Keratinocyte (primary cell): ENCODE data around the gene AGAP1. TPM values are rescaled to one million over a fixed set of nuclear protein-coding genes. Genes with fewer than 3 reads are reported as not detected.

ENCODE experiments used
- DNase-seq: peaks from one replicate; pipeline ENCODE4 v3.0.0-alpha.2; 2011; ENCODE audit warnings: low read depth, missing footprints, low spot score
- FAIRE-seq: peaks from 2 replicates; lab custom pipeline; 2011; peaks lifted over from hg19 to GRCh38; lab: Jason Lieb, UNC
- H2AFZ ChIP-seq: 2 replicates; pipeline ENCODE4 v1.6.0; 2012; ENCODE audit warnings: low read length, control low read depth, inconsistent platforms; ENCODE audit not compliant: control insufficient read depth
- H3K27ac ChIP-seq: 2 replicates; pipeline ENCODE4 v1.5.1; 2011; ENCODE audit warnings: low read length; ENCODE audit not compliant: control insufficient read depth, insufficient read depth
- H3K27me3 ChIP-seq: 3 replicates; pipeline ENCODE4 v1.6.0; 2011; ENCODE audit warnings: low read length; ENCODE audit not compliant: control insufficient read depth, insufficient read depth; ENCODE audit errors: extremely low read depth
- H3K36me3 ChIP-seq, 2 experiments: 2 replicates in 1 of 2; 3 replicates in 1 of 2; pipeline ENCODE4 v1.5.1; 2011; ENCODE audit warnings: low read length in 2 of 2, mild to moderate bottlenecking in 1 of 2; ENCODE audit not compliant: control insufficient read depth in 2 of 2, insufficient read depth in 2 of 2; ENCODE audit errors: extremely low read depth in 1 of 2
- H3K4me1 ChIP-seq: 3 replicates; pipeline ENCODE4 v1.5.1; 2011; ENCODE audit warnings: low read length; ENCODE audit not compliant: control insufficient read depth, insufficient read depth; ENCODE audit errors: extremely low read depth
- H3K4me2 ChIP-seq: 3 replicates; pipeline ENCODE4 v1.6.0; 2011; ENCODE audit warnings: low read depth, low read length; ENCODE audit not compliant: control insufficient read depth, insufficient read depth; ENCODE audit errors: extremely low read depth
- H3K4me3 ChIP-seq, 3 experiments: fragments of 200-600 bp in 1 of 3; sonication (generic) in 1 of 3; 2 replicates in 2 of 3; 3 replicates in 1 of 3; pipeline ENCODE4 v1.5.1; 2011 to 2016; ENCODE audit warnings: low read length in 3 of 3, mild to moderate bottlenecking in 3 of 3, control low read depth in 2 of 3, inconsistent platforms in 1 of 3, low read depth in 1 of 3, mixed read lengths in 1 of 3, mixed run types in 1 of 3, moderate library complexity in 1 of 3; ENCODE audit not compliant: control insufficient read depth in 2 of 3, insufficient read depth in 2 of 3; ENCODE audit errors: extremely low read depth in 1 of 3
- H3K79me2 ChIP-seq: 2 replicates; pipeline ENCODE4 v1.6.0; 2012; ENCODE audit warnings: low read length; ENCODE audit not compliant: control insufficient read depth, insufficient read depth
- H3K9ac ChIP-seq: 3 replicates; pipeline ENCODE4 v1.6.0; 2011; ENCODE audit warnings: low read length; ENCODE audit not compliant: control insufficient read depth, insufficient read depth; ENCODE audit errors: extremely low read depth
- H3K9me1 ChIP-seq: 3 replicates; pipeline ENCODE4 v1.6.0; 2011; ENCODE audit warnings: low read length; ENCODE audit not compliant: control insufficient read depth, insufficient read depth; ENCODE audit errors: extremely low read depth
- H3K9me3 ChIP-seq: 2 replicates; pipeline ENCODE4 v1.5.1; 2012; ENCODE audit warnings: low read depth, low read length; ENCODE audit not compliant: control insufficient read depth
- H4K20me1 ChIP-seq: 3 replicates; pipeline ENCODE4 v1.6.0; 2011; ENCODE audit warnings: low read length; ENCODE audit not compliant: control insufficient read depth, insufficient read depth; ENCODE audit errors: extremely low read depth
- CTCF ChIP-seq, 3 experiments: IDR thresholded peaks in 1 of 3; conservative IDR thresholded peaks in 1 of 3; optimal IDR thresholded peaks in 1 of 3; 2 replicates in 2 of 3; 3 replicates in 1 of 3; pipeline versions ENCODE3 to v1.5.1; 2011; ENCODE audit warnings: low read length in 3 of 3, mild to moderate bottlenecking in 3 of 3, moderate library complexity in 2 of 3, control low read depth in 1 of 3, inconsistent platforms in 1 of 3; ENCODE audit not compliant: insufficient read depth in 2 of 3; ENCODE audit errors: extremely low read depth in 1 of 3
- EZH2 ChIP-seq: IDR thresholded peaks from one replicate; pipeline ENCODE4 v1.6.1; 2012; ENCODE audit warnings: inconsistent platforms, mild to moderate bottlenecking, low read length, moderate library complexity
- dilution Hi-C: fragments of 300-500 bp; cut with MboI; formaldehyde crosslinking; loops from one replicate; pipeline ENCODE4 v1.7.0; 2020; ENCODE audit warnings: low sequenced_read_pairs; ENCODE audit not compliant: extremely low pct_ligation_motif_present
- polyA plus RNA-seq, 5 experiments: library from polyadenylated mRNA; depleted of rRNA in 3 of 5; stranded (reverse) in 3 of 5; stranded (forward) in 1 of 5; unstranded in 1 of 5; fragments of >200 nt; gene quantifications; 1 replicate in 1 of 5; 2 replicates in 3 of 5; 3 replicates in 1 of 5; pipeline versions ENCODE4 v1.2.1 to v1.2.3, GENCODE V29; 2011 to 2012; ENCODE audit warnings: missing spikeins in 2 of 5, low read depth in 1 of 5, low replicate concordance in 1 of 5

The AGAP1 gene
- polyA plus RNA-seq, 1 donor (not counting 4 experiments of a cell fraction or from before 2014, with no cell fraction given): 12.6 TPM

DNA sequence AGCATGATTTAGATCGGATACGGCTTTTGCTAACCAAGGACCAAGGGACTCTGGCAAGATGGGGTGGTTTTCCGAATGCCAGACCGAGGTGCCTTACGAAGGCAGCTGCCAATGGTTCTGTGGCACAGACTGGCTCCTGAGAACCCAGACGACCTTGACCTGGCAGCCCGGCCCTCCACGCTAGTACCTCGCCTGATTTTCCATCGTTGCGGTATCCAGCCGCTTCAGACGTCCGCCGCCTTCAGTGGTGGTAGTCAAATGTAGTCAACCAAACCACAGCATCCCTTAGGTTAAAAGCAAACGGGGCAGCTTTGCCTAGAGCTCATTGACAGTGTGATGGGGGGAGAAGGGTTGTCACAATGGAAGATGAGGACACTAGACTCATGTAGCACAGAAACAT, 631.7 kb downstream of the AGAP1 start:
- dilution Hi-C loops: no loop called here
- no peaks in the 10 kb centered on the region for H3K9me3 ChIP-seq
- no peak overlapping the region for H3K27ac ChIP-seq
- H3K4me1 ChIP-seq: no peaks in the 10 kb centered on the region
- no peak overlapping the region for H3K4me2 ChIP-seq
- no peaks in the 10 kb centered on the region for H4K20me1 ChIP-seq
- H3K79me2 ChIP-seq: no peaks in the 10 kb centered on the region
- no peak for TF ChIP-seq EZH2
- no peak for TF ChIP-seq CTCF (optimal IDR thresholded peaks at IDR 0.05 in 1 of 3, IDR thresholded peaks at IDR 0.05 in 1 of 3, conservative IDR thresholded peaks at IDR 0.05 in 1 of 3; ENCODE audit: extremely low read depth in 1 of 3, insufficient read depth in 2 of 3, low read length in 3 of 3)
- FAIRE-seq: no peak
- no peak overlapping the region for H2AFZ ChIP-seq
- no peak overlapping the region for H3K9ac ChIP-seq
- H3K36me3 ChIP-seq: peaks cover 0 to 3% of the 10 kb centered on the region in 2 experiments
- H3K9me1 ChIP-seq: no peaks in the 10 kb centered on the region
- H3K27me3 ChIP-seq: no peaks in the 10 kb centered on the region
- DNase-seq: no peak
- no peak overlapping the region for H3K4me3 ChIP-seq

DNA sequence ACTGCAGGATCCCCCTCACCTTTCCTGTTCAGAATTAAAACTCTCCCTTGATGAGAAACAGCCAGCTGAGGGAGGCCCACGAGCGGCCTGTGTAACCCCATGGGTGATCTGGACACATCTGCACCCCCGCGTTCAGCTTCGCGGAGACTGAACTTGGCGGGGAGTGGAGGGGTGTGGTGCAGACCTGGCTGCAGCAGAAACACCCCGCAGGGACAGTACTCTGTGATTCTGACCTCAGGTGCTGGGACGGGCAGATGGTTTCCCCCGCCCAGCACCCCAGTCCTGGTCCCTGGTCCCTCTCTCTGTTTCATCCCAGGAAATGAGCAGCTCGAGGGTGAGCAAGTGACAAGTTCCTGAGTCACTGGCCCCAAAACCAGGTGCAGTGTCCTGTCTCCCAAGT, 633.2 kb downstream of the AGAP1 start:
- H3K27ac ChIP-seq: no peak overlapping the region
- dilution Hi-C loops: no loop called here
- no peaks in the 10 kb centered on the region for H3K79me2 ChIP-seq
- FAIRE-seq: no peak
- no peak overlapping the region for H3K9ac ChIP-seq
- H4K20me1 ChIP-seq: no peaks in the 10 kb centered on the region
- H3K27me3 ChIP-seq: no peaks in the 10 kb centered on the region
- no peak overlapping the region for H3K4me2 ChIP-seq
- peaks cover 0 to 3% of the 10 kb centered on the region in 2 experiments for H3K36me3 ChIP-seq
- no peak for DNase-seq
- H2AFZ ChIP-seq: no peak overlapping the region
- H3K9me3 ChIP-seq: no peaks in the 10 kb centered on the region
- H3K4me1 ChIP-seq: no peaks in the 10 kb centered on the region
- TF ChIP-seq EZH2: no peak
- no peak for TF ChIP-seq CTCF (optimal IDR thresholded peaks at IDR 0.05 in 1 of 3, IDR thresholded peaks at IDR 0.05 in 1 of 3, conservative IDR thresholded peaks at IDR 0.05 in 1 of 3; ENCODE audit: extremely low read depth in 1 of 3, insufficient read depth in 2 of 3, low read length in 3 of 3)
- no peak overlapping the region for H3K4me3 ChIP-seq
- no peaks in the 10 kb centered on the region for H3K9me1 ChIP-seq
